GM10248 (cell line): ENCODE data around the gene ROGDI.

Experiments used
- CTCF ChIA-PET: fragments of 300-600 bp; sonication (Branson Sonifier 250); formaldehyde crosslinking; extraction: SDS; loops from one replicate; lab custom pipeline; 2021; ENCODE audit warnings: antibody characterized with exemption; lab: Yijun Ruan, JAX
- POLR2A ChIA-PET: fragments of 350-650 bp; sonication (Branson Sonifier 250); formaldehyde crosslinking; extraction: SDS; loops from one replicate; lab custom pipeline; 2020; ENCODE audit warnings: antibody characterized with exemption; lab: Yijun Ruan, JAX
- DNase-seq: peaks from one replicate; pipeline ENCODE4 v3.0.0; 2012; ENCODE audit errors: extremely low spot score
- TF ChIP-seq, protein P1 (sequence below): IDR thresholded peaks from 2 replicates; pipeline ENCODE4 v1.5.1; 2012; ENCODE audit warnings: mild to moderate bottlenecking, low read depth; ENCODE audit errors: extremely low read depth, missing control alignments, control extremely low read depth

The ROGDI gene

DNA sequence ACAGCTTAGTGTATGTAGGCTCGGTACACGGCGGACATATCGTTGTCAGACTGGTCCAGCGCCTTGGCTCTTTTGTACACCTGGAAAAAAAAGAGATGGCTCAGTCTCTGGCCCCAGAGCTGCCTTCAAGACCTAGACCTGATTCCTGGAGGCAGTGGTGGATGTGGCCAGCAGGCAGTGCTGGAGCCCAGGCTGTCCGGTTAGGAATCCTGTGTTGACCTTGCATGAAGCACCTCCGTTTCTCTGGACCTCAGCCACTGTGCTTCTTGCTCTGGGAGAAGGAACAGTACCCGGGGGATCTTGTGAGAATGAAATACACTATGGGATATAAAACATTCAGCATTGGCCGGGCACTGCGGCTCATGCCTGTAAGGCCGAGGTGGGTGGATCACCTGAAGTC lies 2.8 kb upstream of the ROGDI start:
- CTCF ChIA-PET: no interaction called here
- TF ChIP-seq, protein P1, sequence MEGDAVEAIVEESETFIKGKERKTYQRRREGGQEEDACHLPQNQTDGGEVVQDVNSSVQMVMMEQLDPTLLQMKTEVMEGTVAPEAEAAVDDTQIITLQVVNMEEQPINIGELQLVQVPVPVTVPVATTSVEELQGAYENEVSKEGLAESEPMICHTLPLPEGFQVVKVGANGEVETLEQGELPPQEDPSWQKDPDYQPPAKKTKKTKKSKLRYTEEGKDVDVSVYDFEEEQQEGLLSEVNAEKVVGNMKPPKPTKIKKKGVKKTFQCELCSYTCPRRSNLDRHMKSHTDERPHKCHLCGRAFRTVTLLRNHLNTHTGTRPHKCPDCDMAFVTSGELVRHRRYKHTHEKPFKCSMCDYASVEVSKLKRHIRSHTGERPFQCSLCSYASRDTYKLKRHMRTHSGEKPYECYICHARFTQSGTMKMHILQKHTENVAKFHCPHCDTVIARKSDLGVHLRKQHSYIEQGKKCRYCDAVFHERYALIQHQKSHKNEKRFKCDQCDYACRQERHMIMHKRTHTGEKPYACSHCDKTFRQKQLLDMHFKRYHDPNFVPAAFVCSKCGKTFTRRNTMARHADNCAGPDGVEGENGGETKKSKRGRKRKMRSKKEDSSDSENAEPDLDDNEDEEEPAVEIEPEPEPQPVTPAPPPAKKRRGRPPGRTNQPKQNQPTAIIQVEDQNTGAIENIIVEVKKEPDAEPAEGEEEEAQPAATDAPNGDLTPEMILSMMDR: no peak
- no peak for DNase-seq
- POLR2A ChIA-PET: no interaction called here

DNA sequence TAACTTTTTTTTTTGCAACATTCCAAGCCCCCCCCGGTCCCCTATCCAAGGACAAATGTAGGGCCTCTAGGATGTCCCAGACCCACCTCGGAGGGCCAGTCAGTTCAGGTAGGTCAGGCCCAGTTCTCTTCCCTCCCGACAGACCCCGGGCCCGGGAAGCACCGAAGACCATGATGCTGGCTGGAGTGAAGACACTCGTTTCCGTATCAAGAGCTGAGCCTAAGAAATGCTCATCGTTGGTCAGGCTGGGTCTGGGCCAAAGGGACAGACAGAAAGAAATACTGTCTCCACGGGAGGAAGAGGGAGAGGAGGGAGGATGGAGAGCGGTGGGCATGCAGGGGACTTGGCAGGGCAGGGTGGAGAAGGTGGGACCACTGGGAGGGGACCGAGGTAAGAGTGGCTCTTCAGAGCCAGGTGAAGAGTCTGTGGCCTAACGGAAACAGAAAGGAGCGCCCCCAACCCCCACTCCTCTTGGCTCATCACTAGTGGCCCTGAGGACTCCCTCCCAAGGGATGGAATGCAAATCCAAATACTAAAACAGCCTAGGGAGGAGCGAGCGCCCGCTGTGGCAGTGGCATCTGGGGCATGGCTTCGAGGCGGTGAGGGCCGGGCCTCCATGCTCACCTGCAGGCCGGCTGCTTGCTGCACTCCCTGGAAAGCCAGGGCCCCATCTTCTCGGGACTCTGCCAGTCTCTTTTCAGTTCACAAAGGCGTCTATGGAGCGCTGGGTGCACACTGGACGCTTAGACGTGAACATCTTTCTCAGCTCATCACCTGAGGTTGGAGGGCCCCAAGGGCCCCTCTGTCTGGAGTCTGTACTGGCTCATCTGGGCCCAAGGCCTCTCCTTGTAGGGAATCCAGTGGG lies 1.7 kb upstream of the ROGDI start:
- TF ChIP-seq, protein P1: no peak
- CTCF ChIA-PET: no interaction called here
- DNase-seq: no peak
- POLR2A ChIA-PET: interaction anchor here (0.6 kb wide), 1 partner anchor 26 kb away, joined by 3 read pairs; no protein-coding TSS in a partner anchor

DNA sequence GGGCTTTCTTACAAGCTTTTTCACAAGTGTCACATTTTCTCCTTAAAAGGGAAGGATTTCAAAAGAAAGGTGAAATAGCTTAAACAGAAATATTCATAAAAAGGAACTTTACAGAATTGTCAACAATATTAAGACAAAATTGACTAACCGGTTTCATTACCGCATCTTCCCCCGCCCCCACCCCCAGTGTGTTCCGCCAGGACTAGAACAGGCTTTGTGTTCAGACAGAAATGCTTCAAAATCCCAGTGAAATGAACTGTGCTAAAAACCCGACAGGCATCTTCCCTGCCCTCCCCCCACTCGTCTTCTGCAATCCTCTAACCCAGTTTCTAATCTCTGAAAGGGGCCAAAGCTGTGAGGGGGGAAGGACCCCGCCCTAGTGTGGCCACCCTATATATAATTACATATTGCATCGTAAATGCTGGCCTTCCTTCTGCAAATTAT lies 990 bp upstream of the ROGDI start:
- POLR2A ChIA-PET: no interaction called here
- no peak for DNase-seq
- CTCF ChIA-PET: interaction anchor here (1.0 to 1.8 kb wide), 4 partner anchors 9 to 296 kb away, joined by 3 to 4 read pairs (median 4); no protein-coding TSS in a partner anchor
- TF ChIP-seq, protein P1: no peak

DNA sequence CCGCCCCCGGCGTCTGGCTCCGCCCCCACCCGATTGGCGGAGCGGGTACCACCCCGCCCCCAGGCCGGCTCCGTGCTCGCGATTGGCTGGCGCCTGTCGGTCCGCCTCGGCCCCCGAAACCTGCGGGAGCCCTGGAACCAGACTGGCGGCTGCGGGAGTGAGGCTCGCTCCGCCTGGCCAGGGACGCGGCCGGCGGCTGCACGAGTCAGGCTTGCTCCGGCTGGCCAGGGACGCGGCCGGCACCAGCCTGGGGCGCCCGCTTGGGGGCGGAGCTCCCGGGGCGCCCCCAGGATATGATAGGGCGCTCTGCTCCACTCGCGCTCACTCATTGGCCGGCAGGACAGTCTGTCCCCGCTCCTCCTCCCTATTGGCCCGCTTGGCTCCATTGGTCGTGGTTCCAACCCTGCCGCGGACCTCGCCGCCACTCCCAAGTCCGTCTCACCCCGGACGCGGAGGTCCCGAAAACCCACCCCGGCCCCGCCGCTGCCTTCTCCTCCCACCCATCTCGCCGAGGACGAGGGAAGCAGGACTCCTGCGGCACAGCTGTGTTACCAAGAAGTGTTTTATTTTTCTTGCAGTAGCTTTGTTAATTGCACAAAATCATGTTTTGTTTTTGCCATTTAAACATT lies 340 bp upstream of the ROGDI start:
- DNase-seq: peak; percentile 98
- TF ChIP-seq, protein P1: no peak
- ChIA-PET CTCF (interaction anchor here (1.0 to 1.8 kb wide), 4 partner anchors 9 to 296 kb away, joined by 3 to 4 read pairs (median 4); no protein-coding TSS in a partner anchor), POLR2A (no interaction called here)

DNA sequence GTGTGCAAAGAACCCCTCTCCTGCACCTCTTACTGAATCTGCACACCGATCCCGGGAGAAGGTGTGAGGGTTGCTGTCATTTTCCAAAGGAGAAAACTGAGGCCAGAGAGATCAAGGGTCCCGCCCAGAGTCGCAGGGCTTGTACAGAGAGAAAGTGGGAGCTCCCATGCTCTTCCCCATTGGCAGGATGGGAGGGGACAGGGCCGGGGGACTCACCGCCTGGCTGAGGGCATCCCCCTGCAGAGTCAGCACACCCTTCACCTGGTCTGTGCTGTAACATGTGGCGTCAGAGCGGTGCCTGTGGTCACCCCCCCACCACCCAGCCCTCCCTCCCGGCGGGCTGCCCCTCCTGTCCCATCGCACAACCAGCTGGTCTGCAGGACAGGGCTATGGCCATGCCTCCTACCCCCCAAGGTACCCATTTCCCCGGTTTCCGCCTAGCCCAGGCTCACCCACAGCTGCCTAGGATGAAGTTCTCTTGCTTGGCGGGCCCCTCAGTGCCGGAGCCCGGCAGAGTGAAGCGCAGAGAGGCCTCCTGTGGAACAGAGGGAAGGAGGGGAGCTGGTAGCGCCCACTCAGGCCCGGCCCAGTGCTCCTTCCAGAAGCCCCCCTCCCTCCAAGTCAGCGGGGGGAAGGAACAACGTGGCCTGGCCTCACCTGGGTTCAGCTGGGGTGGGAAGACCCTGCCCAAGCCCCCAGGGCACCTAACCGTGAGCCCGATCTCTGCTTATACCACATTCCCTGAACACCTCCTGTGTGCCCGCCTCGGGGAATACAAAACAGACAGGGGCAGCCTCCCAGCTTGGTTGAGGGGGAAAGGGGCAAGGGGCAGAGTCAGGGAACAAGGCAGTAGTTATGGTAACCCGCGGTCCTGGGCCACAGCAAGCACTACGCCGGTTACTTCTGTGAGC lies 1.1 kb downstream of the ROGDI start:
- TF ChIP-seq, protein P1: no peak
- ChIA-PET POLR2A (interaction anchor here (1.3 kb wide), 1 partner anchor 29 kb away, joined by 3 read pairs; no protein-coding TSS in a partner anchor), CTCF (interaction anchor here (1.8 kb wide), 1 partner anchor 110 kb away, joined by 4 read pairs; no protein-coding TSS in a partner anchor)
- DNase-seq: no peak
